GM19455 (cell line): Measurements from ENCODE around the gene STX8.
"Not testable (repeated sequence)": the region's sequence is repeated elsewhere in the genome, so short reads cannot be mapped to it uniquely, and the experiment has no call there.

Source experiments
- ATAC-seq: cut with Tn5 transposase; IDR thresholded peaks from one replicate; pipeline ENCODE4 v1.9.1; 2021; ENCODE audit not compliant: unreplicated experiment

Gene STX8

DNA sequence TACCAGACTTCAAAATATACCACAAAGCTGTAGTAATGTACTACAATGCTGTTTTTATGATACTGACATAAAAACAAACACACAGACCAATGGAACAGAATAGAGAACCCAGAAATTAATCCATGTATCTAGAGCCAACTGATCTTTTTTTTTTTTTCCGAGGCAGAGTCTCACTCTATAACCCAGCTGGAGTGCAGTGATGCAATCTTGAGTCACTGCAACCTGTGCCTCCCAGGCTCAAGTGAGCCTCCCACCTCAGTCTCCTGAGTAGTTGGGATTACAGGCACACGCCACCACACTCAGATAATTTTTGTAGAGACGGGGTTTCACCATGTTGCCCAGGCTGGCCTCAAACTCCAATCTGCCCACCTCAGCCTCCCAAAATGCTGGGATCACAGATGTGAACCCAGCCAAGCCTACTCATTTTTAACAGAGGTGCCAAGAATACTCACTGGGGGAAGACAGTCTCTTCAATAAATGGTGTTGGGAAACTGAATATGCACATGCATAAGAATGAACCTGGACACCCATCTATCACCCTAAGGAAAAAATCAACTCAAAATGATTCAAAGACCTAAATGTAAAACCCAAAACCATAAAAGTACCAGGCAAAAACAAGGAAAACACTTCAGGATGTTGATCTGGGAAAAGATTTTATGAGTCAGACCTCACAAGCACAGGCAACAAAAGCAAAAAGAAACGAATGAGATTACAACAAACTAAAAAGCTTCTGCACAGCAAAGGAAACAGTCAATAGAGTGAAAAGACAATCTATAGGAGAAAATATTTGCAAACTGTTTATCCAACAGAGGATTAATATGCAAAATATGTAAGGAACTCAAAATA is 63.1 kb downstream of the STX8 start:
- no peak for ATAC-seq

DNA sequence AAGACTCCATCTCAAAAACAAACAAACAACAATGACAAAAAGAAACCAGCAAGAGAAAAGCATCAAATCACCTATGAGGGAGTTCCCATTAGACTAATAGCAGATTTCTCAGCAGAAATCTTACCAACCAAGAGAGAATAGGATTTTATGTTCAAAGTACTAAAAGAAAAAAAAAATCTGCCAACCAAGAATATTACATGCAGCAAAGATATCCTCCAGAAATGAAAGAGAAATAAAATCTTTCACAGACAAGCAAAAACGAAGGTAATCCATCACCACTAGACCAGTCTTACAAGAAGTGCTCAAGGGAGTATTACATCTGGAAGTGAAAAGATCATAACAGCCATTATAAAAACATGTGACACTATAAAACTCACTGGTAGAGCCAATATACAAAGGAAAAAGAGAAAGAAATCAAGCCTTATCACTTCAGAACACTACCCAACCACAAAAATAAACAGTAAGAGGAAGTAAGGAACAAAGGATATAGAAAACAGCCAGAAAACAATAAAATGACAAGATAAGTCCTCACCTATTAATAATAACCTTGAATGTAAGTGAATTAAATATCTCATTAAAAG is 66.3 kb downstream of the STX8 start:
- ATAC-seq = no peak

- no peak for ATAC-seq
Observed at GRCh38 chr17:9499041-9499440, 76.6 kb downstream of the STX8 start.

DNA sequence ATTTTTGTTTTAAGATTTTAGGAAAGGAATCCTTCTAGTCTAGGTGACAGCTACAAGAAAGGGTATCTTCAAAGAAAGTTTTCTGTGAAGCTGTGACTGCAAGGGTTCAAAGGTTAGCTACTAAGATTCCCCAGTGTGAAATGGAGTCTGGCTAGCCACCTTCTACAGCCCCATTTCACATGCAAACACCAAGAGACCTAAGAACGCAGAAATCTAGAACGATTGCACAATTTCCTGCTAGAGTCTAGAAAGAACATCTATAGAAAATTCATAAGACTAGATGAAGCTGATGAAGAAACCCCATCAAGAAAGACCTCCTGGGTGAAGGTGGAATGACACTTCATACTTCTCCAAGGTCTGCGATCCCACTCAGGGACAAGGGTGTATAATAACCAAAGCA is 77.1 kb downstream of the STX8 start:
- ATAC-seq = no peak

GRCh38 chr17:9488556-9488955 is 87.1 kb downstream of the STX8 start:
- ATAC-seq = no peak

- no peak for ATAC-seq
Observed at GRCh38 chr17:9487406-9487805, 88.2 kb downstream of the STX8 start.

DNA sequence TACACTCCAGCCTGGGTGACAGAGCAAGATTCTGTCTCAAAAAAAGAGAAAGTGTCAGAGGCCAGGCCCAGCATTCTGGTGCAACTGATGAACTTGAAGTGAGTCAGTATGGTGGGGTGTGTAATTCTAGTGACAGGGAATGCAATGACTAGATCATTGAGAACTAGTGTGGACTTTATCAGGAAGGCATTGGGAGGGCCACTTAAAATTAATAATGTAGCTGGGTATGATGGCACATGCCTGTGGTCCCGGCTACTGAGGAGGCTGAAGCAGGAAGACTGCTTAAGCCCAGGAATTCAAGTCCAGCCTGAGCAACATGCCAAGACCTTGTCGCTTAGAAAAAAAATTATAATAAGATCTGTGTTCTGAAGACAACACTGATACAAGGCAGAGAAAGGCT is 90.8 kb downstream of the STX8 start:
- no peak for ATAC-seq

GRCh38 chr17:9479964-9480363 is 95.7 kb downstream of the STX8 start:
- no peak for ATAC-seq

- ATAC-seq = no peak
Observed at GRCh38 chr17:9478889-9479288, 96.7 kb downstream of the STX8 start.

DNA sequence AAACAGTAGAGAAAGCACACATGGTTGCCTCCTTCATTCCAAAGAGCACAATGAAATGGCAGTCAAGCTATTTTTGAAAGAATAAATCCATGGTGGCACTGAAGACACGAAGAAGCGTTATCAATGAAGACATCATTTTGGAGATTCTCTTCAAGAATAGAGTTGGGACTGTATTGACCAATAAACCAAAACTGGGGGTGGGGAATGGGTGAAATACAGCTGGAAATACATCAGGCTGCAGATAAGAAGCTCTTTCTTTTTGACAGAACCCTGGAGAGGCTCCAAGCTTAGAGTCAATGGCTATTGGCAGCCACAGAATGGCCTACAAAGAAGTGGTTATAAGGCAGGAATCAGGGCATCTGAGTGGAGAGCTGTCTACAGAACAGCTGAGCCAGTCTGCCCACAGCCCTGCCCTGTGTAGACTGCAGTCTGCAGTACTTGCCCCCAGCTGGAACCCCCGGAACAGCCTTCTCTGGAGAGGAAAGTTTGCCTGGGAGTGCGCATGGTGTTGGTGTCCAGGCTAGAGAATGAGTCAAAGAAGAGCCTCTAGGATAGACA is 100.4 kb downstream of the STX8 start:
- ATAC-seq = no peak

GRCh38 chr17:9473711-9474110 is 101.9 kb downstream of the STX8 start:
- ATAC-seq = no peak

DNA sequence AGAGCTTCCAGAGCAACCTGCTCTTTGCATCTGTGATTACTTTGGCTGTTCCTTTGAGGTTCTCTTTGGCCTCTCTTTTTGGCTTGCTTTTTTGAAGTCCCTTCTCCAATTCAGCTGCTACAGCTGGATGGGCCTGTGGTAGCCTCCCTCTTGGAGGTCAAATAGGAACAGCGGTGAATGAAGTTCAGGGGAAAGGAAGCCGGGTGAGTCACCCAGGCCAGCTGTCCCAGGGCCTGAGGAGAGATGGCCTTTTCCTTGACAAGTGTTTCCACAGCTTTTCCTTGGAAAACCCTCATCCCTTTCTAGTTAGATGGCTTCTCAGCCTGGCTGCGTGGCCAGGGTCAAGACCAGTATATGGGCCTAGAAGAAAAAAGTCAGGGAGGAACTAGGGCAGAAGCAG is 103.1 kb downstream of the STX8 start:
- ATAC-seq = no peak

DNA sequence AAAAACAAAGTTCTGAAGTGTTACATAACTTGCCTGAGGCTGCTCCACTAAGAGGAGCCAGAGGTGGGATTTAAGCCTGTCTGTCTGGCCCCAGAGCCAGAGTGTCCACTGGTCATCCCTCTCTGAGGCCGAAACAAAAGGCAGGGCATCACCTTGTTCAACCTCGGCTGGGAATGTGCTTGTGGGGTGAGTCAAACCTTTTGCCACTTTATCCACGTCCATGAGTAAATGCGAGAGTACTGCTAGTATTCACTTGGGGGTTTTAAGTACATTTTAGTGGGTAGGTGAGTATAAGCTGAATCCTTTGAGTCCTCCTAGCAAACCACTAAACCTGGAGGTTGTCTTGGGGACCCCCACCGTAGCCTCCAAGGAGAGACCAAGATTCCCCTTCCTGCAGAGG is 103.5 kb downstream of the STX8 start:
- ATAC-seq = no peak

DNA sequence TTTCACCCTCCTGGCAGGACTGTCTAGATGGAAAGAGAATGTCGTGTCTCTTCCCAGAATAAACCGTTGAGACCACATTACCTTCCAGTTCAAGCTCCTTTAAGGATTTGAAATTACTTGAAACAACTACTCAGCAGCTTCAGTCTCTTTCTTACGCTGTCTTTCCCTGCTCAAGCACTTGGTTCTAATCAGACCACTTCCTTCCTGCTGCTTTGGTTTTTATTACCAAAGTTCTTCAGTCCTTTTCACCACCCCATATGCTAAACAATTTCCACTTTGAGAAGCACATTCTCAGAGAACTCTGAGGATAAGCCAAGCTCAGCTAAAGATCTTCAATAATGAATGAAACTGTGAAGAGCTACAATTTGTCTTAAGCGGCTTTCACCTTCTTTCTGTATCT is 105.4 kb downstream of the STX8 start:
- ATAC-seq = no peak

- ATAC-seq = no peak
Observed at GRCh38 chr17:9468937-9469336, 106.7 kb downstream of the STX8 start.

- ATAC-seq = no peak
Observed at GRCh38 chr17:9468532-9468931, 107.1 kb downstream of the STX8 start.

DNA sequence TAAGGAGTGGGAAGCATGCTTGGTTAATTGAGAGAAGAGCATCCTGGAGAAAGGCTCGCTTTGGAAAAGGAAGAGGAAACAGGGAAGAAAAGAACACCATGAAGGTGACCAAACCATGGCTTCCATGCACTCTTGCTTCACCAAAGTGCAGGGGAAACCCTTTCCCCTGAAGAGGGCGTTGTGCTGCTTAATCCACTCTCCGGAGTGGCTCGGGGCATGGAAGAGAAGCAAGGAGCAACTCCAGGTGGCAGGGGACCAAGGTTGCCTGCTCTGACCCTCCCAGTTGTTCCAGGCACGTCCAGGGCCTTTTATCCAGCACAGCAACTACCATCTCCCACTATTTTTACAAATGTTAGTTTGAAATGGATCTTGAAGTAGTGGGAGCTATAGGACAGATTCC is 108.1 kb downstream of the STX8 start:
- no peak for ATAC-seq

DNA sequence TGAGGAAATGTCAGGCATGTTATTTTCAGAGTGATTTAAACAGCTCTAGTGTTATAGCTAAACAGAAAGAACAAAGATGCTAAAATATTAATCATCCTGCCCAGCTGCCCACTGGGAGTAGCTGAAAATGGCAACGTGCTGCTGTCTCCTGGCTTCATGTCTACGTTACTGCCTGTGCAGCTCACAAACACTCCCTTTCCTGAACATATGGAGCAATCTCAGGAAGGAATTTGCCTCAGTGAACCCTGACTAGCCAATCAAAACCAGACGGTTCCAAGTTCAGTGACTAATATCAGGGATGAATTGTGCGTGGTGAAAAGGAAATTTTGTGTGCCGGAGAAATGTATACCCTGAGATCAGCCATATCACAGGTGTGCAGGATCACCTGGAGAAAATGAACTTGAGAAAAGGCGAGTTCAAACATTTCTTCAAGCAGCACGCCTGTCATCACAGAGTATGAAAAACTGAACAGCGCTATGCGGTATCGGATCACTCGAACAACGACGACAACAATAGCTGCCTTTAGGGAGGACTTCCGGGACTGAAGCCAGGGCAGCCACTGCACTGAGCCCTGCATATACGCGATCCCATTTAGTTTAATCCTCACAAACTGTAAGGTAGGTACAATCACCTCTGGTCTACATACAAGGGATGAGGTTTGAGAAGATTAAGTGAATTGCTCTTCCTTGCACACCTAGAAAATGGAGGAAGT is 110.3 kb downstream of the STX8 start:
- no peak for ATAC-seq

GRCh38 chr17:9457005-9457404 is 118.6 kb downstream of the STX8 start:
- ATAC-seq = no peak

DNA sequence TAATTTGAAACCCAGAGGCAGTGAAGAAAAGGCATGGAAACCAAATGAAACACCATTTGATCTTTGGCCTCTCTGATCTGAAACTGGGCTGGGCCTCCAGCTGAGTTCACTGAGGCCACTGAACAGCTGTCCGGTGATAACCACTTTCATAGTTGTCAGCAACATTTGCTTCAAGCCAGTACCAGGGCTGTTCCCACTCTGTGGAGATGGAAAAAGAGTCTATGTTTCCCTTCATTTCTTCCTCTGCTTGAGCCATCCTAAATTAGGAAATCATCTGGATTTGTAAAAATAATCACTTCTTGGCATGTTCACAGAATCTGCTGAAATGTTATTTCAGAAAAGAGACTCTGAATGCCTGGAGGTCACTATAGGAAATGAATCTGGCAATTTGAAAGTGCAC is 119.3 kb downstream of the STX8 start:
- no peak for ATAC-seq

DNA sequence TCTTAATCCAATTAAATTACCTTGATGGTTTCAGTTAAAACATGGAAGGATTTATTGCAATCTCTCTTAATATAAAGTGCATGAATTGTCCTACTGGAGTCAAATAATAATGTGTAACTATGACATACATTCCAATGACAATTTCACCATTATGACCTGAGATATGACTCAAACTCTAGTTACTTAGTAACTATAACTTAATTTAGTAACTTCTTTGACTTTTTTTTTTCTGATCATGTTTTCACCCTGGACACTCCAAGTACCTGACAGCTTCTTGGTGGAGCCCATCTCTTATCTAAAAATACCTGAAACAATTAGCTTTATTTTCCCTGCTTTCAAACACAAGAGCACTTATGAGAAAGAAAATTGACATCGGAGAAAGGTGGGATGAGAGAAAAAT is 123.7 kb downstream of the STX8 start:
- ATAC-seq = no peak

- ATAC-seq = not testable (repeated sequence)
Observed at GRCh38 chr17:9447298-9447697, 128.3 kb downstream of the STX8 start.
